Sigmoid colon (tissue), 7 donors: Measurements from ENCODE around the gene OPN3. TPM values are rescaled to one million over a fixed set of nuclear protein-coding genes. Genes with fewer than 3 reads are reported as not detected.
A peak's percentile ranks its signal among the peaks of the same experiment; 100 is the strongest.

Experiments
- DNase-seq: peaks from one replicate; pipeline ENCODE4 v3.0.0-alpha.2; 2019
- H3K27ac ChIP-seq, 4 donors: fragments of 200-600 bp; sonication (generic); one replicate each; pipeline ENCODE4 v1.5.1; 2016 to 2019; ENCODE audit warnings: mild to moderate bottlenecking in 1 of 4
- H3K27me3 ChIP-seq, 3 donors: fragments of 200-600 bp; sonication (generic); one replicate each; pipeline ENCODE4 v1.5.1; 2019; ENCODE audit warnings: mild to moderate bottlenecking in 1 of 3
- H3K36me3 ChIP-seq, 4 donors: fragments of 200-600 bp; sonication (generic); one replicate each; pipeline ENCODE4 v1.5.1; 2016 to 2019
- H3K4me1 ChIP-seq, 4 donors: fragments of 200-600 bp; sonication (generic); one replicate each; pipeline ENCODE4 v1.5.1; 2017 to 2019
- H3K4me3 ChIP-seq, 4 donors: fragments of 200-600 bp; sonication (generic); one replicate each; pipeline ENCODE4 v1.5.1; 2017 to 2019; ENCODE audit warnings: mild to moderate bottlenecking in 2 of 4, moderate library complexity in 1 of 4
- H3K9me3 ChIP-seq, 4 donors: fragments of 200-600 bp in 3 of 4; sonication (generic) in 3 of 4; one replicate each; pipeline versions ENCODE4 v1.5.1 to v1.6.1; 2013 to 2019
- EP300 ChIP-seq, 4 donors: sonication (generic); formaldehyde crosslinking; IDR thresholded peaks; one replicate each; pipeline ENCODE4 v1.6.1; 2017; ENCODE audit warnings: antibody characterized with exemption in 4 of 4
- POLR2A ChIP-seq, 2 donors: fragments of 450-650 bp; IDR thresholded peaks; one replicate each; pipeline ENCODE4 v1.6.1; 2016; ENCODE audit warnings: antibody characterized with exemption in 2 of 2, mild to moderate bottlenecking in 2 of 2, moderate library complexity in 2 of 2
- POLR2AphosphoS5 ChIP-seq, 4 donors: sonication (generic); formaldehyde crosslinking; IDR thresholded peaks; one replicate each; pipeline ENCODE4 v1.6.1; 2017; ENCODE audit warnings: antibody characterized with exemption in 4 of 4
- WGBS, 2 donors: extraction: QIAGEN DNeasy Blood & Tissue Kit; methylation state at CpG; one replicate each; pipeline ENCODE4 v1.1.7; 2013; 5-methylcytosine and 5-hydroxymethylcytosine counted together
- intact Hi-C: fragments of 100-400 bp; cut with DNase I; formaldehyde crosslinking; loops from one replicate; pipeline ENCODE4 v1.15.1; 2023
- polyA plus RNA-seq, 3 donors: library from polyadenylated mRNA; stranded (reverse); fragments of 200-250 nt; gene quantifications; one replicate each; pipeline ENCODE4 v1.2.3, GENCODE V29; 2013
- total RNA-seq, 4 donors: library from RNA; depleted of rRNA; stranded (reverse); fragments of >200 nt; gene quantifications; one replicate each; pipeline ENCODE4 v1.1.0, GENCODE V29; 2016
- TF ChIP-seq, protein P1 (sequence below), 4 experiments: fragments of 450-650 bp in 3 of 4; fragments of 200-600 bp in 1 of 4; IDR thresholded peaks; one replicate each; pipeline ENCODE4 v1.5.1; 2016 to 2019; ENCODE audit warnings: antibody characterized with exemption in 4 of 4, mild to moderate bottlenecking in 3 of 4, moderate library complexity in 2 of 4
- donor health status: healthy with polysubstance abuse.
- donor health status: Bipolar disorder and iron deficiency.
- donor health status: healthy.

The OPN3 gene
- total and polyA plus RNA-seq, 7 donors: 2.5 to 58.9 (median 12.8) TPM

GRCh38 chr1:241557551-241558193 lies 82.5 kb downstream of the OPN3 start:
- DNase-seq: no peak
- no peak overlapping the region for H3K27ac ChIP-seq
- 85% methylated on average over 5 of the region's 5 CpGs for WGBS, 2 donors
- no peaks in the 10 kb centered on the region for H3K4me1 ChIP-seq
- intact Hi-C loops: no loop called here
- no peaks in the 10 kb centered on the region for H3K36me3 ChIP-seq
- H3K4me3 ChIP-seq: no peak overlapping the region
- H3K9me3 ChIP-seq: no peaks in the 10 kb centered on the region
- TF ChIP-seq, protein P1, sequence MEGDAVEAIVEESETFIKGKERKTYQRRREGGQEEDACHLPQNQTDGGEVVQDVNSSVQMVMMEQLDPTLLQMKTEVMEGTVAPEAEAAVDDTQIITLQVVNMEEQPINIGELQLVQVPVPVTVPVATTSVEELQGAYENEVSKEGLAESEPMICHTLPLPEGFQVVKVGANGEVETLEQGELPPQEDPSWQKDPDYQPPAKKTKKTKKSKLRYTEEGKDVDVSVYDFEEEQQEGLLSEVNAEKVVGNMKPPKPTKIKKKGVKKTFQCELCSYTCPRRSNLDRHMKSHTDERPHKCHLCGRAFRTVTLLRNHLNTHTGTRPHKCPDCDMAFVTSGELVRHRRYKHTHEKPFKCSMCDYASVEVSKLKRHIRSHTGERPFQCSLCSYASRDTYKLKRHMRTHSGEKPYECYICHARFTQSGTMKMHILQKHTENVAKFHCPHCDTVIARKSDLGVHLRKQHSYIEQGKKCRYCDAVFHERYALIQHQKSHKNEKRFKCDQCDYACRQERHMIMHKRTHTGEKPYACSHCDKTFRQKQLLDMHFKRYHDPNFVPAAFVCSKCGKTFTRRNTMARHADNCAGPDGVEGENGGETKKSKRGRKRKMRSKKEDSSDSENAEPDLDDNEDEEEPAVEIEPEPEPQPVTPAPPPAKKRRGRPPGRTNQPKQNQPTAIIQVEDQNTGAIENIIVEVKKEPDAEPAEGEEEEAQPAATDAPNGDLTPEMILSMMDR (IDR thresholded peaks at IDR 0.05): no peak
- TF ChIP-seq POLR2A (IDR thresholded peaks at IDR 0.05): no peak
- TF ChIP-seq POLR2AphosphoS5 (IDR thresholded peaks at IDR 0.05): no peak
- H3K27me3 ChIP-seq: no peaks in the 10 kb centered on the region

- Histone ChIP-seq H3K4me3 (no peak overlapping the region), H3K27me3 (no peaks in the 10 kb centered on the region), H3K4me1 (no peaks in the 10 kb centered on the region), H3K36me3 (no peaks in the 10 kb centered on the region), H3K27ac (no peak overlapping the region), H3K9me3 (no peaks in the 10 kb centered on the region)
- intact Hi-C loops: no loop called here
- no peak for DNase-seq
- TF ChIP-seq, protein P1 (IDR thresholded peaks at IDR 0.05): no peak
- no peak for TF ChIP-seq POLR2A (IDR thresholded peaks at IDR 0.05)
- TF ChIP-seq POLR2AphosphoS5 (IDR thresholded peaks at IDR 0.05): no peak
- no peak for TF ChIP-seq EP300 (IDR thresholded peaks at IDR 0.05)
- 85 to 92% methylated on average over 5 of the region's 5 CpGs for WGBS, 2 donors
Measured at GRCh38 chr1:241557031-241557430, 83.1 kb downstream of the OPN3 start.

DNA sequence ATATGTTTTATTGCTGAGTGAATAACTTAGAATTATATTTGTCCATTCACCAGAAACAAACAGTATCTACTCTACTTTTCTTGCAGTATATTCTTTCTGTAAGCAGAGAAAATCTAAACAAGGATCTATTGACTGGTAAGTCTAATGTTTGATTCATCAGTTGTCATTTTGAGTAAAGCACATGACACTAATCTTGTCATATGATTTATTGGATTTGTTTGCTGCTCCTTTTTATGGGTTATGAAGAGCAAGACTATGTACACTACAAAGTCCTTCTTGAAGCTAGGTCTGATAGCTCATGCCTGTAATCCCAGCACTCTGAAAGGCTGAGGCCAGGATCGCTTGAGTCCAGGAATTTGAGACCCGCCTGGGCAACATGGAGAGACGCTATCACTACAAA lies 84.6 kb downstream of the OPN3 start:
- DNase-seq: no peak
- Histone ChIP-seq H3K4me1 (no peaks in the 10 kb centered on the region), H3K36me3 (no peaks in the 10 kb centered on the region), H3K9me3 (no peaks in the 10 kb centered on the region), H3K4me3 (no peak overlapping the region), H3K27ac (no peak overlapping the region), H3K27me3 (no peaks in the 10 kb centered on the region)
- TF ChIP-seq POLR2AphosphoS5 (IDR thresholded peaks at IDR 0.05): no peak
- TF ChIP-seq EP300 (IDR thresholded peaks at IDR 0.05): no peak
- TF ChIP-seq, protein P1 (IDR thresholded peaks at IDR 0.05): no peak
- TF ChIP-seq POLR2A (IDR thresholded peaks at IDR 0.05): no peak
- 44 to 85% methylated on average over 3 of the region's 3 CpGs for WGBS, 2 donors
- intact Hi-C loops: no loop called here

- no peak for DNase-seq
- H3K9me3 ChIP-seq: no peaks in the 10 kb centered on the region
- no peaks in the 10 kb centered on the region for H3K4me1 ChIP-seq
- no peak overlapping the region for H3K27ac ChIP-seq
- no peaks in the 10 kb centered on the region for H3K27me3 ChIP-seq
- intact Hi-C loops: no loop called here
- H3K36me3 ChIP-seq: no peaks in the 10 kb centered on the region
- TF ChIP-seq POLR2A (IDR thresholded peaks at IDR 0.05): no peak
- TF ChIP-seq POLR2AphosphoS5 (IDR thresholded peaks at IDR 0.05): no peak
- no peak overlapping the region for H3K4me3 ChIP-seq
- WGBS, 2 donors: 88% methylated on average over 7 of the region's 7 CpGs
Measured at GRCh38 chr1:241553886-241554592, 86.1 kb downstream of the OPN3 start.

DNA sequence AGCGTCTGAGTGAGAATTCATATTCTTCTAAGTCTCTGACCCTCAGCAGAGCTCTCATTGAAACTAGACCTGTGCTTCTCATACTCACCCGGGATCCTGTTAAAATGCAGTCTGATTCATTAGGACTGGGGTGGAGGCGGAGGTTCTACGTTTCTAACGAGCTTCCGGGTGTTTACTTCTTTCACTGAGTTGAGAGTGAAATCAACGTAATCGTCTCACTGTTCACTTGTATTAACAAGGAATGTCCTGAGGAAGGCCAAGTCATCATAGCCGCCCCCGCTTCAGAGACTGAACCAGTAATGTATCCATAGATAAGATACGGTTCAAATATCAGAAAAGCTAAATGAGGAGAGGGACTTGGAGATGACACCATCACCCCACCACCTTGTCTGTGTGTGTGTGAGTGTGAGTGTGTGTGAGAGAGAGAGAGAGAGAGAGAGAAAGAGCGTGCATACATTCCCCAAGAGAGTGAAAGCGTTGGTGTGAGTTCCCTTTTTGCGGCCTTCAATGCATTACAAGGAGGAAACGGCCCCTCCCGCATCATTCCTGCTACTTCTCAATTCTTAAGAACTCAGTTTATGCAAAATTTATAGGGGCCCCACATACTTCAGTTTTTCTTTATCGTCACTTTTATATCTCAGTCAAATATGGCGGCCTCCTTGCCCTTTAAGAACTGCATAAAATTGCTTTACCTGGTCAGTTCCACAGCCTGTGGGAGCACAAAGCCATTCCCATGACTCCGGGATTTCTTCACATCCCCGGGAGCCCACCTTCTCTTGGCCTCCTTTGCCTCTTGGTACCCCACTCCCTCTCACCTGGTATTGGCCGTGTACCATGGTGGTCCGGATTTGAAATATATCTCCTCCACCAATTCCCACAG lies 88.2 kb downstream of the OPN3 start:
- peak overlapping the region in 3 of 4 donors; percentile 14 to 22 (median 20) for H3K27ac ChIP-seq
- 56 to 87% methylated on average over 22 of the region's 22 CpGs for WGBS, 2 donors
- intact Hi-C loops: no loop called here
- peak; percentile 68 for DNase-seq
- no peaks in the 10 kb centered on the region for H3K36me3 ChIP-seq
- H3K9me3 ChIP-seq: no peaks in the 10 kb centered on the region
- H3K4me3 ChIP-seq: no peak overlapping the region
- TF ChIP-seq EP300 (IDR thresholded peaks at IDR 0.05) (no peak), POLR2AphosphoS5 (IDR thresholded peaks at IDR 0.05) (no peak), POLR2A (IDR thresholded peaks at IDR 0.05) (no peak)
- TF ChIP-seq, protein P1 (IDR thresholded peaks at IDR 0.05): no peak
- H3K4me1 ChIP-seq: no peaks in the 10 kb centered on the region
- no peaks in the 10 kb centered on the region for H3K27me3 ChIP-seq
